ENCODE data around the gene AGRP. TPM values are rescaled to one million over a fixed set of nuclear protein-coding genes. Genes with fewer than 3 reads are reported as not detected.

AGRP gene
- total and polyA plus RNA-seq, 10 donors = 0.15 to 0.91 (median 0.26) TPM; not detected in 6

- H3K4me1 ChIP-seq = peaks cover 44 to 100% (median 70%) of the 10 kb centered on the region in 6 donors
These were observed 26.8 kb downstream of the AGRP start for GRCh38 chr16:67456391-67457081.

GRCh38 chr16:67454852-67455251 lies 28.5 kb downstream of the AGRP start:
- no peaks in the 10 kb centered on the region for H3K9me3 ChIP-seq
- H3K36me3 ChIP-seq = peaks cover 0 to 93% (median 35%) of the 10 kb centered on the region in 6 donors
- peaks cover 36 to 100% (median 62%) of the 10 kb centered on the region in 6 donors for H3K4me1 ChIP-seq
- no peaks in the 10 kb centered on the region for H3K27me3 ChIP-seq (replicated peaks in 1 of 7)
- 85 to 95% (median 93%) methylated on average over 2 to 6 of the region's 6 CpGs for WGBS, 5 donors
- no peak for DNase-seq
- no peak for TF ChIP-seq POLR2AphosphoS5 (IDR thresholded peaks at IDR 0.05)
- no peak for TF ChIP-seq POLR2A (IDR thresholded peaks at IDR 0.05)
- TF ChIP-seq, protein P1, sequence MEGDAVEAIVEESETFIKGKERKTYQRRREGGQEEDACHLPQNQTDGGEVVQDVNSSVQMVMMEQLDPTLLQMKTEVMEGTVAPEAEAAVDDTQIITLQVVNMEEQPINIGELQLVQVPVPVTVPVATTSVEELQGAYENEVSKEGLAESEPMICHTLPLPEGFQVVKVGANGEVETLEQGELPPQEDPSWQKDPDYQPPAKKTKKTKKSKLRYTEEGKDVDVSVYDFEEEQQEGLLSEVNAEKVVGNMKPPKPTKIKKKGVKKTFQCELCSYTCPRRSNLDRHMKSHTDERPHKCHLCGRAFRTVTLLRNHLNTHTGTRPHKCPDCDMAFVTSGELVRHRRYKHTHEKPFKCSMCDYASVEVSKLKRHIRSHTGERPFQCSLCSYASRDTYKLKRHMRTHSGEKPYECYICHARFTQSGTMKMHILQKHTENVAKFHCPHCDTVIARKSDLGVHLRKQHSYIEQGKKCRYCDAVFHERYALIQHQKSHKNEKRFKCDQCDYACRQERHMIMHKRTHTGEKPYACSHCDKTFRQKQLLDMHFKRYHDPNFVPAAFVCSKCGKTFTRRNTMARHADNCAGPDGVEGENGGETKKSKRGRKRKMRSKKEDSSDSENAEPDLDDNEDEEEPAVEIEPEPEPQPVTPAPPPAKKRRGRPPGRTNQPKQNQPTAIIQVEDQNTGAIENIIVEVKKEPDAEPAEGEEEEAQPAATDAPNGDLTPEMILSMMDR (IDR thresholded peaks at IDR 0.05 in 8 of 11, conservative IDR thresholded peaks at IDR 0.05 in 3 of 11) = no peak
- no peak overlapping the region for H3K4me3 ChIP-seq
- H3K27ac ChIP-seq = peak overlapping the region in 2 of 8 donors; percentile 15 to 24
- intact Hi-C loops (cut with DNase I; ENCODE audit: low total_unique reads) = no loop called here

More at GRCh38 chr16:67456391-67457081, 26.8 kb downstream of the AGRP start:
- H3K4me3 ChIP-seq = no peak overlapping the region
- H3K36me3 ChIP-seq = peaks cover 0 to 93% (median 24%) of the 10 kb centered on the region in 6 donors
- 68 to 78% (median 72%) methylated on average over 5 to 6 of the region's 6 CpGs for WGBS, 5 donors
- DNase-seq = no peak
- intact Hi-C loops (cut with DNase I; ENCODE audit: low total_unique reads) = no loop called here
- H3K27ac ChIP-seq = peak overlapping the region in 6 of 8 donors; percentile 11 to 85 (median 82)
- no peak for TF ChIP-seq POLR2AphosphoS5 (IDR thresholded peaks at IDR 0.05)
- TF ChIP-seq POLR2A (IDR thresholded peaks at IDR 0.05) = no peak
- TF ChIP-seq, protein P1 (IDR thresholded peaks at IDR 0.05 in 8 of 11, conservative IDR thresholded peaks at IDR 0.05 in 3 of 11) = peak in 5 of 11 experiments; percentile 10 to 25 (median 12)
- H3K27me3 ChIP-seq (replicated peaks in 1 of 7) = no peaks in the 10 kb centered on the region
- H3K9me3 ChIP-seq = no peaks in the 10 kb centered on the region

GRCh38 chr16:67454104-67454503 lies 29.2 kb downstream of the AGRP start:
- H3K4me3 ChIP-seq = no peak overlapping the region
- DNase-seq = no peak
- H3K4me1 ChIP-seq = peaks cover 29 to 100% (median 62%) of the 10 kb centered on the region in 6 donors
- H3K9me3 ChIP-seq = no peaks in the 10 kb centered on the region
- intact Hi-C loops (cut with DNase I; ENCODE audit: low total_unique reads) = no loop called here
- peaks cover 0 to 93% (median 42%) of the 10 kb centered on the region in 6 donors for H3K36me3 ChIP-seq
- no peaks in the 10 kb centered on the region for H3K27me3 ChIP-seq (replicated peaks in 1 of 7)
- H3K27ac ChIP-seq = peak overlapping the region in 3 of 8 donors; percentile 14 to 24 (median 15)
- 77 to 87% (median 78%) methylated on average over 5 of the region's 5 CpGs for WGBS, 5 donors
- TF ChIP-seq, protein P1 (IDR thresholded peaks at IDR 0.05 in 8 of 11, conservative IDR thresholded peaks at IDR 0.05 in 3 of 11) = no peak
- TF ChIP-seq POLR2AphosphoS5 (IDR thresholded peaks at IDR 0.05) (no peak), POLR2A (IDR thresholded peaks at IDR 0.05) (no peak)

DNA sequence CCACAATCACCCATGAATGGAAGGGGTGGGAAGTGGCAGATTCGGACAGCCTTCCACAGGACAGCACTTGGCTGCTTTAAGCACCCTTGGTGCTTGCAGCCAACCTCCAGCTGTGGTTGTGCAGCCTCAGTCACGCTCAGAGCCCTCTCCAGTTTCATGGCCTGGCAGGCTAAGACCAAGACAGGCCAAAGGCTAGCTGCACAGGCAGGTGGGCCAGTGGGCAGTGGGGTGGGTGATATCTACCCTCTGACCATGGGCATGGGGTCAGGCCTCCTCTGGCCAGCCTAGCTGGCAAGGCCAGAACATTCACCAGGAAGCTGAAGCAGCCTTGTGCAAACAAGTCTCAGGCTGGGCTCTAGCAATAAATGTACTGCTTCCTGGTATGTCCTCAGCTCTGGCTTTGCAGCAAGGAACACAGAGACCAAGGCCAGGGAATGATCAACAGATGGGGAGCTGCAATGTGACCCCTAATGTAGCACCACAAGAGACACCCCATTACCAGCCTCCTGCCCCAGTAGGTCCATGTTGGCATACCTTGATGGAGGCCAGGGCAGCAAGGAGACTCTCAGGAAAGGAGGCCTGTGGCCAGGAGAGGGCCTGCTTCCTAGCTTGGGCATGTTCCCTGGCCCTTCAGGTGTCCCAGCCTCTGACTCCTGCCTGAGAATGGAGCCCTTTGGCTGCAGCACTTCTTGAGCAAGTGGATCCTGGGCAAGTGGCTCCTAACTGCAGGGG lies 31.5 kb downstream of the AGRP start:
- Histone ChIP-seq H3K4me1 (peaks cover 18 to 100% (median 57%) of the 10 kb centered on the region in 6 donors), H3K9me3 (no peaks in the 10 kb centered on the region), H3K36me3 (peaks cover 0 to 95% (median 49%) of the 10 kb centered on the region in 6 donors), H3K27ac (peak overlapping the region in 2 of 8 donors; percentile 4 to 47), H3K27me3 (replicated peaks in 1 of 7) (no peaks in the 10 kb centered on the region), H3K4me3 (no peak overlapping the region)
- TF ChIP-seq, protein P1 (IDR thresholded peaks at IDR 0.05 in 8 of 11, conservative IDR thresholded peaks at IDR 0.05 in 3 of 11) = no peak
- TF ChIP-seq POLR2A (IDR thresholded peaks at IDR 0.05) = no peak
- no peak for TF ChIP-seq POLR2AphosphoS5 (IDR thresholded peaks at IDR 0.05)
- 52 to 90% (median 83%) methylated on average over 2 of the region's 2 CpGs for WGBS, 5 donors
- intact Hi-C loops (cut with DNase I; ENCODE audit: low total_unique reads) = no loop called here
- DNase-seq = no peak

Data from spleen (tissue), 11 donors.